ENCODE results near the gene PRSS22. TPM values are rescaled to one million over a fixed set of nuclear protein-coding genes. Genes with fewer than 3 reads are reported as not detected.

Gene PRSS22
- total RNA-seq, 1 donor from 2014 or later: 15.3 TPM

GRCh38 chr16:2843526-2843925 lies 14.4 kb downstream of the PRSS22 start:
- intact Hi-C loops (cut with DNase I): no loop called here
- Histone ChIP-seq H3K27ac (no peak overlapping the region), H3K4me1 (peaks cover 15% of the 10 kb centered on the region), H3K36me3 (no peaks in the 10 kb centered on the region), H3K9me3 (no peaks in the 10 kb centered on the region), H3K4me3 (no peak overlapping the region), H3K27me3 (ENCODE audit: low read depth) (peaks cover 3% of the 10 kb centered on the region)
- no peak for ATAC-seq
- no peak for TF ChIP-seq CTCF (IDR thresholded peaks at IDR 0.05)
- no peak for DNase-seq

- DNase-seq: peak; percentile 67
- ATAC-seq: peak; percentile 55 to 65
- intact Hi-C loops (cut with DNase I): no loop called here
- Histone ChIP-seq H3K4me3 (peak overlapping the region; percentile 10), H3K4me1 (peaks cover 15% of the 10 kb centered on the region), H3K27me3 (ENCODE audit: low read depth) (peaks cover 3% of the 10 kb centered on the region), H3K27ac (peak overlapping the region; percentile 53), H3K9me3 (no peaks in the 10 kb centered on the region), H3K36me3 (no peaks in the 10 kb centered on the region)
- peak; percentile 63 for TF ChIP-seq CTCF (IDR thresholded peaks at IDR 0.05)
Observed at GRCh38 chr16:2842340-2843000, 15.5 kb downstream of the PRSS22 start.

GRCh38 chr16:2841606-2842339 lies 16.2 kb downstream of the PRSS22 start:
- DNase-seq: peak; percentile 36
- Histone ChIP-seq H3K4me1 (peaks cover 15% of the 10 kb centered on the region), H3K9me3 (no peaks in the 10 kb centered on the region), H3K27me3 (ENCODE audit: low read depth) (peaks cover 3% of the 10 kb centered on the region), H3K27ac (peak overlapping the region; percentile 53), H3K4me3 (peak overlapping the region; percentile 10), H3K36me3 (no peaks in the 10 kb centered on the region)
- ATAC-seq: peak in 1 of 2 donors; percentile 17
- no peak for TF ChIP-seq CTCF (IDR thresholded peaks at IDR 0.05)
- intact Hi-C loops (cut with DNase I): no loop called here

- Histone ChIP-seq H3K27me3 (ENCODE audit: low read depth) (peaks cover 3% of the 10 kb centered on the region), H3K4me1 (peaks cover 15% of the 10 kb centered on the region), H3K9me3 (no peaks in the 10 kb centered on the region), H3K27ac (no peak overlapping the region), H3K4me3 (no peak overlapping the region), H3K36me3 (no peaks in the 10 kb centered on the region)
- ATAC-seq: no peak
- TF ChIP-seq CTCF (IDR thresholded peaks at IDR 0.05): no peak
- peak; percentile 37 for DNase-seq
- intact Hi-C loops (cut with DNase I): no loop called here
Observed at GRCh38 chr16:2840914-2841313, 17.1 kb downstream of the PRSS22 start.

GRCh38 chr16:2839650-2840450 lies 18.1 kb downstream of the PRSS22 start:
- Histone ChIP-seq H3K36me3 (no peaks in the 10 kb centered on the region), H3K4me1 (peaks cover 15% of the 10 kb centered on the region), H3K27me3 (ENCODE audit: low read depth) (peaks cover 3% of the 10 kb centered on the region), H3K9me3 (no peaks in the 10 kb centered on the region), H3K4me3 (no peak overlapping the region), H3K27ac (no peak overlapping the region)
- intact Hi-C loops (cut with DNase I): no loop called here
- no peak for ATAC-seq
- no peak for TF ChIP-seq CTCF (IDR thresholded peaks at IDR 0.05)
- peak; percentile 27 for DNase-seq

All from lower lobe of right lung (tissue), 2 donors.